ENCODE data around the gene CLK3.
"Not testable (repeated sequence)": the region's sequence is repeated elsewhere in the genome, so short reads cannot be mapped to it uniquely, and the experiment has no call there.

GRCh38 chr15:74597146-74597705, 18.4 kb upstream of the CLK3 start:
- not testable (repeated sequence) for TF ChIP-seq POLR2AphosphoS5 (IDR thresholded peaks at IDR 0.05; ENCODE audit: low read depth, low read length); EZH2phosphoT487 (IDR thresholded peaks at IDR 0.05; ENCODE audit: borderline replicate concordance, low read depth)

Measured in SK-N-SH (cell line).